NCI-H1694 (cell line): ENCODE results near the gene CLIP1.

ENCODE experiments used
- DNase-seq: peaks from one replicate; lab custom pipeline; 2025; lab: John Stamatoyannopoulos, UW

Gene CLIP1

GRCh38 chr12:122245553-122245952 lies 176.9 kb downstream of the CLIP1 start:
- no peak for DNase-seq

GRCh38 chr12:122244565-122245371 lies 177.7 kb downstream of the CLIP1 start:
- no peak for DNase-seq

GRCh38 chr12:122243965-122244364 lies 178.5 kb downstream of the CLIP1 start:
- DNase-seq: no peak

GRCh38 chr12:122238861-122239260 lies 183.6 kb downstream of the CLIP1 start:
- no peak for DNase-seq

GRCh38 chr12:122235741-122236140 lies 186.7 kb downstream of the CLIP1 start:
- no peak for DNase-seq

- no peak for DNase-seq
Observed at GRCh38 chr12:122232691-122233090, 189.8 kb downstream of the CLIP1 start.

GRCh38 chr12:122230798-122231197 lies 191.7 kb downstream of the CLIP1 start:
- DNase-seq: no peak

GRCh38 chr12:122228092-122228491 lies 194.4 kb downstream of the CLIP1 start:
- DNase-seq: no peak

GRCh38 chr12:122227341-122227740 lies 195.1 kb downstream of the CLIP1 start:
- no peak for DNase-seq

- DNase-seq: no peak
Observed at GRCh38 chr12:122226366-122227125, 195.9 kb downstream of the CLIP1 start.

- peak; percentile 95 for DNase-seq
Observed at GRCh38 chr12:122225683-122226365, 196.6 kb downstream of the CLIP1 start, which contains the start of gene DIABLO. Gene DIABLO, minus strand, starts transcription at chr12:122226052. Its CDS starts 38 bp downstream, at chr12:122226014.
